GM23338 (cell line): Measurements from ENCODE around the gene SPC24. TPM values are rescaled to one million over a fixed set of nuclear protein-coding genes. Genes with fewer than 3 reads are reported as not detected.
A peak's percentile ranks its signal among the peaks of the same experiment; 100 is the strongest.

Experiments used
- ATAC-seq: fragments of 200-7000 bp; cut with Tn5 transposase; 3 replicates; pipeline ENCODE4 v1.9.1; 2020
- DNase-seq: peaks from one replicate; pipeline ENCODE4 v3.0.0-alpha.2; 2015; ENCODE audit warnings: low spot score
- H2AFZ ChIP-seq: fragments of 200-600 bp; sonication (generic); 2 replicates; pipeline ENCODE4 v1.8.0; 2016; ENCODE audit warnings: antibody characterized with exemption, mild to moderate bottlenecking, moderate library complexity
- H3F3A ChIP-seq: fragments of 200-600 bp; sonication (generic); replicated peaks from 2 replicates; pipeline ENCODE4 v1.8.0; 2017; ENCODE audit warnings: antibody characterized with exemption, mixed run types, low read depth
- H3K27ac ChIP-seq: fragments of 200-600 bp; sonication (generic); 2 replicates; pipeline ENCODE4 v1.6.1; 2016; ENCODE audit warnings: low read depth
- H3K27me3 ChIP-seq: fragments of 200-600 bp; sonication (generic); 2 replicates; pipeline ENCODE4 v1.8.0; 2016; ENCODE audit warnings: mild to moderate bottlenecking, mixed run types, moderate library complexity; ENCODE audit not compliant: insufficient read depth
- H3K36me3 ChIP-seq: fragments of 200-600 bp; sonication (generic); 2 replicates; pipeline ENCODE4 v1.8.0; 2016; ENCODE audit warnings: mild to moderate bottlenecking; ENCODE audit not compliant: insufficient read depth
- H3K4me1 ChIP-seq: fragments of 200-600 bp; sonication (generic); 2 replicates; pipeline ENCODE4 v1.8.0; 2016; ENCODE audit warnings: mild to moderate bottlenecking, moderate library complexity; ENCODE audit not compliant: insufficient read depth
- H3K4me2 ChIP-seq: fragments of 200-600 bp; sonication (generic); 2 replicates; pipeline ENCODE4 v1.7.1; 2017; ENCODE audit warnings: mixed run types
- H3K4me3 ChIP-seq: fragments of 200-600 bp; sonication (generic); 2 replicates; pipeline ENCODE4 v1.6.1; 2016; ENCODE audit warnings: mixed run types
- H3K79me2 ChIP-seq: fragments of 200-600 bp; sonication (generic); replicated peaks from 2 replicates; pipeline ENCODE4 v1.8.0; 2017; ENCODE audit warnings: mild to moderate bottlenecking; ENCODE audit not compliant: insufficient read depth
- H3K9me2 ChIP-seq: fragments of 200-600 bp; sonication (generic); 2 replicates; pipeline ENCODE4 v1.8.0; 2017; ENCODE audit not compliant: insufficient read depth
- H4K20me1 ChIP-seq: fragments of 200-600 bp; sonication (generic); replicated peaks from 2 replicates; pipeline ENCODE4 v1.8.0; 2017; ENCODE audit warnings: mild to moderate bottlenecking; ENCODE audit not compliant: insufficient read depth
- H3K27ac Mint-ChIP-seq: 2 replicates; pipeline ENCODE4 v1.8.0; 2020; ENCODE audit warnings: inconsistent platforms, mild to moderate bottlenecking, moderate library complexity, mixed read lengths
- H3K27me3 Mint-ChIP-seq: 3 replicates; pipeline ENCODE4 v1.8.0; 2022; ENCODE audit warnings: low read depth, mild to moderate bottlenecking, moderate library complexity, mixed read lengths, inconsistent platforms; ENCODE audit not compliant: insufficient read depth, poor library complexity
- H3K36me3 Mint-ChIP-seq: 3 replicates; pipeline ENCODE4 v1.8.0; 2021; ENCODE audit warnings: low read depth, mild to moderate bottlenecking, inconsistent platforms, moderate library complexity, mixed read lengths
- H3K4me1 Mint-ChIP-seq: 3 replicates; pipeline ENCODE4 v1.8.0; 2020; ENCODE audit warnings: mild to moderate bottlenecking, inconsistent platforms, mixed read lengths
- H3K4me3 Mint-ChIP-seq: 3 replicates; pipeline ENCODE4 v1.8.0; 2021; ENCODE audit warnings: moderate library complexity, mild to moderate bottlenecking, inconsistent platforms, mixed read lengths
- H3K9me3 Mint-ChIP-seq: 3 replicates; pipeline ENCODE4 v1.8.0; 2020; ENCODE audit warnings: moderate library complexity, mild to moderate bottlenecking, inconsistent platforms, mixed read lengths
- CREB1 ChIP-seq: fragments of 250-450 bp; sonication (Bioruptor Pico); IDR thresholded peaks from 2 replicates; pipeline ENCODE4 v1.5.0; 2020; ENCODE audit warnings: low read depth, mild to moderate bottlenecking, moderate library complexity
- ETS1 ChIP-seq: IDR thresholded peaks from 2 replicates; pipeline ENCODE4 v1.6.1; 2016; ENCODE audit warnings: antibody characterized with exemption
- EZH2 ChIP-seq: fragments of 200-600 bp; sonication (generic); IDR thresholded peaks from one replicate; pipeline ENCODE4 v1.8.0; 2017; ENCODE audit warnings: antibody characterized with exemption, mild to moderate bottlenecking, low read depth; ENCODE audit not compliant: unreplicated experiment
- EZH2phosphoT487 ChIP-seq: fragments of 200-600 bp; sonication (generic); IDR thresholded peaks from one replicate; pipeline ENCODE4 v1.8.1; 2018; ENCODE audit warnings: antibody characterized with exemption; ENCODE audit not compliant: unreplicated experiment
- JUNB ChIP-seq: IDR thresholded peaks from one replicate; pipeline ENCODE4 v1.6.1; 2016; ENCODE audit warnings: antibody characterized with exemption; ENCODE audit not compliant: unreplicated experiment
- POLR2AphosphoS5 ChIP-seq: IDR thresholded peaks from 2 replicates; pipeline ENCODE4 v1.6.1; 2016; ENCODE audit warnings: antibody characterized with exemption, low read depth
- REST ChIP-seq: IDR thresholded peaks from one replicate; pipeline ENCODE4 v1.6.1; 2018; ENCODE audit warnings: antibody characterized with exemption; ENCODE audit not compliant: unreplicated experiment
- ZNF114 ChIP-seq: fragments of 250-450 bp; sonication (Bioruptor Pico); IDR thresholded peaks from 2 replicates; pipeline ENCODE4 v1.5.0; 2020; ENCODE audit warnings: mild to moderate bottlenecking, moderate library complexity
- ZNF331 ChIP-seq: fragments of 250-450 bp; sonication (Bioruptor Pico); IDR thresholded peaks from 2 replicates; pipeline ENCODE4 v1.5.0; 2020; ENCODE audit warnings: low read depth, mild to moderate bottlenecking, moderate library complexity
- polyA plus RNA-seq: library from polyadenylated mRNA; unstranded; fragments of >200 nt; fragmentation: Nextera tagmentation; extraction: Ambion mirVana; gene quantifications from 2 replicates; pipeline ENCODE4 v1.2.1, GENCODE V29; 2016
- total RNA-seq: library from RNA; depleted of rRNA; stranded (reverse); fragments of >200 nt; shearing (Covaris generic); gene quantifications from 2 replicates; pipeline ENCODE4 v1.2.3, GENCODE V29; 2014

The SPC24 gene
- total and polyA plus RNA-seq, 2 experiments from 2014 or later: 38.7 to 40.6 TPM

GRCh38 chr19:11159598-11160439 lies 4.2 kb upstream of the SPC24 start:
- H3K27ac ChIP-seq: no peak overlapping the region
- no peaks in the 10 kb centered on the region for H3K27me3 ChIP-seq
- H3K4me2 ChIP-seq: no peak overlapping the region
- no peak overlapping the region for H3K4me3 ChIP-seq
- ATAC-seq (no peak), DNase-seq (no peak)
- Mint-ChIP-seq H3K36me3 (no peaks in the 10 kb centered on the region), H3K9me3 (no peaks in the 10 kb centered on the region; the same call in 2 of the 3 replicates), H3K27ac (no peak overlapping the region), H3K27me3 (peaks cover 20% of the 10 kb centered on the region), H3K4me1 (no peaks in the 10 kb centered on the region), H3K4me3 (no peak overlapping the region; the same call in 2 of the 3 replicates)
- H2AFZ ChIP-seq: no peak overlapping the region
- H4K20me1 ChIP-seq: no peaks in the 10 kb centered on the region
- TF ChIP-seq ZNF114 (CRISPR knock-in tag) (no peak), ETS1 (no peak), ZNF331 (no peak), POLR2AphosphoS5 (no peak), EZH2phosphoT487 (no peak)
- H3F3A ChIP-seq: peaks cover 8% of the 10 kb centered on the region; the same call in 1 of the 2 replicates
- H3K4me1 ChIP-seq: peaks cover 2% of the 10 kb centered on the region; the same call in 1 of the 2 replicates
- H3K36me3 ChIP-seq: no peaks in the 10 kb centered on the region
- H3K79me2 ChIP-seq: peaks cover 6% of the 10 kb centered on the region
- H3K9me2 ChIP-seq: no peaks in the 10 kb centered on the region

GRCh38 chr19:11154683-11155047 lies 917 bp downstream of the SPC24 start:
- no peak overlapping the region for H3K27ac ChIP-seq
- Mint-ChIP-seq H3K27me3 (peaks cover 22% of the 10 kb centered on the region), H3K36me3 (peaks cover 17% of the 10 kb centered on the region), H3K4me3 (peak overlapping the region; percentile 77), H3K4me1 (peaks cover 8% of the 10 kb centered on the region), H3K9me3 (no peaks in the 10 kb centered on the region; the same call in 1 of the 3 replicates), H3K27ac (peak overlapping the region; percentile 7; the same call in 1 of the 2 replicates)
- peaks cover 36% of the 10 kb centered on the region for H3K79me2 ChIP-seq
- H4K20me1 ChIP-seq: no peaks in the 10 kb centered on the region
- H3K4me2 ChIP-seq: peak overlapping the region; percentile 93
- H3K4me1 ChIP-seq: peaks cover 8% of the 10 kb centered on the region; the same call in 1 of the 2 replicates
- no peak overlapping the region for H2AFZ ChIP-seq
- DNase-seq (no peak), ATAC-seq (no peak)
- TF ChIP-seq REST (no peak), ETS1 (no peak), CREB1 (CRISPR knock-in tag) (no peak), ZNF114 (CRISPR knock-in tag) (no peak), POLR2AphosphoS5 (no peak), JUNB (no peak), EZH2 (no peak)
- peak overlapping the region; percentile 93 for H3K4me3 ChIP-seq
- no peaks in the 10 kb centered on the region for H3K27me3 ChIP-seq
- H3K9me2 ChIP-seq: no peaks in the 10 kb centered on the region
- H3K36me3 ChIP-seq: no peaks in the 10 kb centered on the region
- 0 out of 2 replicates have a peak, but pooled peaks cover 7% of the 10 kb centered on the region for H3F3A ChIP-seq
